PC-3 (cell line): ENCODE measurements around the gene MACROD2.

Source experiments
- EZH2 ChIP-seq: fragments of 300-600 bp; sonication (generic); IDR thresholded peaks from one replicate; pipeline ENCODE4 v1.6.1; 2017; ENCODE audit warnings: antibody characterized with exemption, mild to moderate bottlenecking, low read length; ENCODE audit not compliant: unreplicated experiment
- TF ChIP-seq, protein P1 (sequence below): fragments of 300-600 bp; sonication (generic); conservative IDR thresholded peaks from 2 replicates; pipeline ENCODE4 v1.5.1; 2017; ENCODE audit warnings: antibody characterized with exemption, low read depth, mild to moderate bottlenecking, low read length

DNA sequence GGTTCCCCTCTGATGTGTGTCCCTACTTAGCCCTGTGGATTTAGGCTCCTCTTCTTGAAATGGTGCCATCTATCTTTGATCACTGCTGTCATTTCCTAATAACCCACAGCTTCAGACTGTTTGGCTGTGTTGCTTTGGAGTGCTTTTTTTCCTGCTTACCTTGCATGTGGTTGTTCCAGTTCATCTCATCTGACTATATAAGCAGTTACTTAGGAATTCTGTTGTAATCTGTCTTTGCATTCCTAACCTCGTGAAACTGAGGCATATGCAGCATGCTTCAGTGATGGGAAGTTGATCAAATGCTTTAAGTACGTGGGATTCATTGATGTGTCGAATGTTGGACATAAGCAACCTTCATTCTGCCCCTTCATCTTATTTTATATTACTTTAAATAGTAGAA, 457.9 kb downstream of the MACROD2 start:
- TF ChIP-seq, protein P1, sequence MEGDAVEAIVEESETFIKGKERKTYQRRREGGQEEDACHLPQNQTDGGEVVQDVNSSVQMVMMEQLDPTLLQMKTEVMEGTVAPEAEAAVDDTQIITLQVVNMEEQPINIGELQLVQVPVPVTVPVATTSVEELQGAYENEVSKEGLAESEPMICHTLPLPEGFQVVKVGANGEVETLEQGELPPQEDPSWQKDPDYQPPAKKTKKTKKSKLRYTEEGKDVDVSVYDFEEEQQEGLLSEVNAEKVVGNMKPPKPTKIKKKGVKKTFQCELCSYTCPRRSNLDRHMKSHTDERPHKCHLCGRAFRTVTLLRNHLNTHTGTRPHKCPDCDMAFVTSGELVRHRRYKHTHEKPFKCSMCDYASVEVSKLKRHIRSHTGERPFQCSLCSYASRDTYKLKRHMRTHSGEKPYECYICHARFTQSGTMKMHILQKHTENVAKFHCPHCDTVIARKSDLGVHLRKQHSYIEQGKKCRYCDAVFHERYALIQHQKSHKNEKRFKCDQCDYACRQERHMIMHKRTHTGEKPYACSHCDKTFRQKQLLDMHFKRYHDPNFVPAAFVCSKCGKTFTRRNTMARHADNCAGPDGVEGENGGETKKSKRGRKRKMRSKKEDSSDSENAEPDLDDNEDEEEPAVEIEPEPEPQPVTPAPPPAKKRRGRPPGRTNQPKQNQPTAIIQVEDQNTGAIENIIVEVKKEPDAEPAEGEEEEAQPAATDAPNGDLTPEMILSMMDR, result no peak
- no peak for TF ChIP-seq EZH2
